Esophagus muscularis mucosa (tissue), 4 donors: ENCODE results near the gene TRPT1. TPM values are rescaled to one million over a fixed set of nuclear protein-coding genes. Genes with fewer than 3 reads are reported as not detected.
A peak's percentile ranks its signal among the peaks of the same experiment; 100 is the strongest.

Source experiments
- DNase-seq: peaks from one replicate; pipeline ENCODE4 v3.0.0-alpha.2; 2017; ENCODE audit errors: extremely low spot score
- H3K27ac ChIP-seq, 4 donors: fragments of 200-600 bp; sonication (generic); replicated peaks in 1 of 4; 1 replicate in 3 of 4; 2 replicates in 1 of 4; pipeline ENCODE4 v1.5.1; 2016 to 2019; ENCODE audit warnings: mild to moderate bottlenecking in 1 of 4
- H3K27me3 ChIP-seq, 4 donors: fragments of 200-600 bp; sonication (generic); one replicate each; pipeline versions ENCODE4 v1.5.1 to v1.6.0; 2016 to 2019
- H3K36me3 ChIP-seq, 4 donors: fragments of 200-600 bp; sonication (generic); one replicate each; pipeline ENCODE4 v1.5.1; 2016 to 2019
- H3K4me1 ChIP-seq, 4 donors: fragments of 200-600 bp; sonication (generic); one replicate each; pipeline ENCODE4 v1.5.1; 2016 to 2019
- H3K4me3 ChIP-seq, 4 donors: fragments of 200-600 bp; sonication (generic); 1 replicate in 2 of 4; 2 replicates in 2 of 4; pipeline ENCODE4 v1.5.1; 2016 to 2019; ENCODE audit warnings: mild to moderate bottlenecking in 4 of 4, moderate library complexity in 1 of 4
- H3K9me3 ChIP-seq, 4 donors: fragments of 200-600 bp; sonication (generic); 1 replicate in 3 of 4; 2 replicates in 1 of 4; pipeline ENCODE4 v1.5.1; 2016 to 2019
- EP300 ChIP-seq: sonication (generic); formaldehyde crosslinking; IDR thresholded peaks from one replicate; pipeline ENCODE4 v1.6.1; 2017; ENCODE audit warnings: antibody characterized with exemption
- POLR2A ChIP-seq: fragments of 450-650 bp; IDR thresholded peaks from one replicate; pipeline ENCODE4 v1.6.1; 2017; ENCODE audit warnings: antibody characterized with exemption, moderate library complexity, mild to moderate bottlenecking, low read depth
- POLR2AphosphoS5 ChIP-seq, 2 donors: sonication (generic); formaldehyde crosslinking; IDR thresholded peaks; one replicate each; pipeline ENCODE4 v1.6.1; 2017; ENCODE audit warnings: antibody characterized with exemption in 2 of 2
- WGBS: methylation state at CpG from one replicate; pipeline ENCODE4 v1.1.5; 2018; 5-methylcytosine and 5-hydroxymethylcytosine counted together
- intact Hi-C: fragments of 100-400 bp; cut with DNase I; formaldehyde crosslinking; loops from one replicate; pipeline ENCODE4 v1.15.1; 2023
- total RNA-seq, 4 donors: library from RNA; depleted of rRNA; stranded (reverse); fragments of >200 nt; gene quantifications; one replicate each; pipeline versions ENCODE4 v1.1.0 to v1.2.1, GENCODE V29; 2016
- TF ChIP-seq, protein P1 (sequence below), 3 experiments: fragments of 200-600 bp in 2 of 3; fragments of 450-650 bp in 1 of 3; sonication (generic) in 2 of 3; IDR thresholded peaks; one replicate each; pipeline ENCODE4 v1.5.1; 2017 to 2019; ENCODE audit warnings: antibody characterized with exemption in 3 of 3, mild to moderate bottlenecking in 2 of 3, moderate library complexity in 1 of 3

Gene TRPT1
- total RNA-seq, result 10 to 100 TPM; 42.3 to 90.5 (median 72.1) TPM

- Histone ChIP-seq H3K27ac (peak within 1 kb of the TSS; percentile 87 to 93 (median 90)), H3K4me1 (peaks cover 30 to 57% (median 51%) of the 10 kb centered on the region in 4 donors), H3K27me3 (no peaks in the 10 kb centered on the region), H3K36me3 (peaks cover 4 to 32% (median 17%) of the 10 kb centered on the region in 4 donors), H3K4me3 (peak within 1 kb of the TSS; percentile 69 to 80 (median 71)), H3K9me3 (no peaks in the 10 kb centered on the region)
- intact Hi-C loops, result loop anchor here (5.0 kb wide), 1 partner anchor 39 kb away; the partner anchor contains the start of gene STIP1
- DNase-seq, result peak; percentile 98
- 17% methylated on average over 4 of the region's 54 CpGs for WGBS
- peak; percentile 94 for TF ChIP-seq POLR2A
- TF ChIP-seq, protein P1, sequence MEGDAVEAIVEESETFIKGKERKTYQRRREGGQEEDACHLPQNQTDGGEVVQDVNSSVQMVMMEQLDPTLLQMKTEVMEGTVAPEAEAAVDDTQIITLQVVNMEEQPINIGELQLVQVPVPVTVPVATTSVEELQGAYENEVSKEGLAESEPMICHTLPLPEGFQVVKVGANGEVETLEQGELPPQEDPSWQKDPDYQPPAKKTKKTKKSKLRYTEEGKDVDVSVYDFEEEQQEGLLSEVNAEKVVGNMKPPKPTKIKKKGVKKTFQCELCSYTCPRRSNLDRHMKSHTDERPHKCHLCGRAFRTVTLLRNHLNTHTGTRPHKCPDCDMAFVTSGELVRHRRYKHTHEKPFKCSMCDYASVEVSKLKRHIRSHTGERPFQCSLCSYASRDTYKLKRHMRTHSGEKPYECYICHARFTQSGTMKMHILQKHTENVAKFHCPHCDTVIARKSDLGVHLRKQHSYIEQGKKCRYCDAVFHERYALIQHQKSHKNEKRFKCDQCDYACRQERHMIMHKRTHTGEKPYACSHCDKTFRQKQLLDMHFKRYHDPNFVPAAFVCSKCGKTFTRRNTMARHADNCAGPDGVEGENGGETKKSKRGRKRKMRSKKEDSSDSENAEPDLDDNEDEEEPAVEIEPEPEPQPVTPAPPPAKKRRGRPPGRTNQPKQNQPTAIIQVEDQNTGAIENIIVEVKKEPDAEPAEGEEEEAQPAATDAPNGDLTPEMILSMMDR (IDR thresholded peaks at IDR 0.05), result peak in 2 of 3 experiments; percentile 22 to 36
- no peak for TF ChIP-seq EP300
- TF ChIP-seq POLR2AphosphoS5 (IDR thresholded peaks at IDR 0.05), result peak; percentile 94
Measured at GRCh38 chr11:64225608-64226506, at the start of gene TRPT1, which contains the start of gene NUDT22. TSS of gene TRPT1 (minus strand) at chr11:64226186. CDS start at chr11:64225860, 326 bp downstream. TSS of gene NUDT22 (plus strand) at chr11:64226274. CDS start at chr11:64226653, 379 bp downstream.

DNA sequence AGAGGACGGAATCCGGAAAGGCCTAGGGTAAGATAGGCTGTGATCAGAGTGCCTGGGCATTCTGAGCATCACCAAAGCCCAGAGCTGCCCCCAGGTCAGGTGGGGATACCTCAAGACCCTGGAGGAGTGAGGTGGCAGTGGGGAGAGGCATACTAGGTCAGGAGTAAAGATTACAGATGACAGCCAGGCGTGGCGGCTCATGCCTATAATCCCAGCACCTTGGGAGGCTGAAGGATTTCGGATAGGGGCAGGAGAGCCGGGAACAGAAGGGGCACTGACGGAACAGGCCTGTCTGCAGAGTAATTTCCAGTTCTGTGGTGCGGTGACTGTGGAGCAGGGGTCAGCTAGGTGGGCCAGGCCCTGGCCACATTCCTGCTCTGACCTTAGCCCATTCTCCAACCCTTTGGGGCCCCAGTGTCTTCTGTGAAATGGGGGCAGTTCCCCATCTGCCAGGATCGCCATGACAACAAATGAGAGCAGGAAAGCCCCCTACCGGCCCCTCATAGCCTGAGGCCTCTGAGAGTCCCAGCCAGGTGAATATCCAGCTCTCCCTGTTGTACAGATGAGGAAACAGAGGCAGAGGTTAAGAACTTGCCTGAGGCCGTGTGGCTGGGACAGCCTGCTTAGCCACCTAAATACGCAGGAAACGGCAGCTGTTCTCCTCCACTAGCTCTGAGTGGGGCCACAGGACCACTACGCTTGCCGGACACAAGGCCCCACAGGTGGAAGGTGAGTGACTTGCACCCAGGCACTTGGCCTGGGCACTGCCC, 49.2 kb upstream of the TRPT1 start:
- Histone ChIP-seq H3K4me1 (peaks cover 11 to 15% (median 13%) of the 10 kb centered on the region in 4 donors), H3K9me3 (no peaks in the 10 kb centered on the region), H3K27ac (no peak overlapping the region), H3K36me3 (peaks cover 4 to 46% (median 37%) of the 10 kb centered on the region in 4 donors), H3K4me3 (no peak overlapping the region), H3K27me3 (no peaks in the 10 kb centered on the region)
- intact Hi-C loops, result no loop called here
- TF ChIP-seq, protein P1 (IDR thresholded peaks at IDR 0.05), result no peak
- TF ChIP-seq EP300 (no peak), POLR2AphosphoS5 (IDR thresholded peaks at IDR 0.05) (no peak), POLR2A (no peak)
- no peak for DNase-seq
- WGBS, result 89% methylated on average over 13 of the region's 15 CpGs

DNA sequence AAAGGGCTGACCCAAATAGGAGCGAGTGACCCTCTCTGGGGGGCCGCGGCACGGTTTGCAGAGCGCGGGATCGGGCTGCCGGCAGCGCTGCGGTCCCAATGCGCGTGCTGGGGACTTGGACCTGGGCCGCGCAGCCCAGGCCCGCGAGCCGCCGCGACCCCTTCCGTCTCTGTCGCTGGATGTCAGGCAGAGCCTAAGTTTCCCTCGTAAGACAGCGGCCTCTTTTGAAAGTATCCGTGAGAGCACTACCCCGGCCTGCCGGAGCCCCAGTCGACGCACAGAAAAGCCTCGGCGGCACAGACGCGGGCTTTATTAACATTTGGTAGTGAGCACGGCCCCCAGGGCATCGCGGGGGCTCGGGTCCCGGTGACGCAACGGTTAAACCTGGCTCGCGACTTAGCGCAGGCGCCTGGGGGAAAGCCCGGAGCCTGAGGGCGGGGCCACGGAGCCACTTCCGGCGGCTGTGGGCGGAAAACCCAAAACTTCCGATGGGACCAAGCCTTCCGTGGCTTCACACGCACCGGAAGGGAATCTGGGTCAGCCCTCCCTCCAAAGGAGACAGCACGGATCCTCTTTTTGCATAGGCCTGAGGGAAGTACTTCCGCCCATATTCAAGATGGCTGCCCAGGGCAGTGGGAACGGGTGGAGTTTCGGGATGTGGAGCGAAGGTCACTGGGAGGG, 43.7 kb upstream of the TRPT1 start:
- TF ChIP-seq POLR2A (peak; percentile 4), EP300 (no peak), POLR2AphosphoS5 (IDR thresholded peaks at IDR 0.05) (peak in 1 of 2 donors; percentile 96)
- TF ChIP-seq, protein P1 (IDR thresholded peaks at IDR 0.05), result peak in 1 of 3 experiments; percentile 35
- intact Hi-C loops, result loop anchor here (5.0 kb wide), 1 partner anchor 33 kb away; the partner anchor contains the start of gene CATSPERZ
- DNase-seq, result peak; percentile 99
- no peaks in the 10 kb centered on the region for H3K27me3 ChIP-seq
- 2% methylated on average over 26 of the region's 58 CpGs for WGBS
- H3K27ac ChIP-seq, result peak overlapping the region; percentile 91 to 98 (median 96)
- H3K4me1 ChIP-seq, result peaks cover 34 to 37% (median 36%) of the 10 kb centered on the region in 4 donors
- peaks cover 1 to 29% (median 27%) of the 10 kb centered on the region in 4 donors for H3K36me3 ChIP-seq
- H3K9me3 ChIP-seq, result no peaks in the 10 kb centered on the region
- peak overlapping the region; percentile 70 to 81 (median 78) for H3K4me3 ChIP-seq

GRCh38 chr11:64268893-64269539, 43.0 kb upstream of the TRPT1 start:
- intact Hi-C loops, result loop anchor here (5.0 kb wide), 1 partner anchor 33 kb away; the partner anchor contains the start of gene CATSPERZ
- Histone ChIP-seq H3K27me3 (no peaks in the 10 kb centered on the region), H3K4me1 (peaks cover 34 to 37% (median 36%) of the 10 kb centered on the region in 4 donors), H3K27ac (peak overlapping the region; percentile 91 to 98 (median 96)), H3K9me3 (no peaks in the 10 kb centered on the region), H3K4me3 (peak overlapping the region; percentile 70 to 81 (median 78)), H3K36me3 (peaks cover 8 to 36% (median 34%) of the 10 kb centered on the region in 4 donors)
- no peak for DNase-seq
- TF ChIP-seq POLR2A (no peak), EP300 (no peak), POLR2AphosphoS5 (IDR thresholded peaks at IDR 0.05) (peak in 1 of 2 donors; percentile 45)
- TF ChIP-seq, protein P1 (IDR thresholded peaks at IDR 0.05), result no peak
- 4% methylated on average over 5 of the region's 34 CpGs for WGBS
